K562 (cell line): ENCODE measurements around the gene PITPNC1. TPM values are rescaled to one million over a fixed set of nuclear protein-coding genes. Genes with fewer than 3 reads are reported as not detected.

ENCODE experiments used
- ATAC-seq: fragments of 200-7000 bp; cut with Tn5 transposase; 3 replicates; pipeline ENCODE4 v1.9.1; 2020; ENCODE audit warnings: moderate library complexity
- BruUV-seq: library from RNA; stranded (reverse); fragments of 400-500 nt; replicated peaks from 2 replicates; lab custom pipeline; 2021; lab: Mats Ljungman, UMichigan
- CTCF ChIA-PET: fragments of 300-600 bp; formaldehyde crosslinking; extraction: SDS; loops from one replicate; lab custom pipeline; 2021; ENCODE audit warnings: low intra/inter-chr PET ratio; lab: Yijun Ruan, JAX
- POLR2A ChIA-PET: fragments of 300-600, 350-650 bp; sonication (Branson Sonifier 250); formaldehyde crosslinking; extraction: SDS; loops from one replicate; lab custom pipeline; 2021; ENCODE audit warnings: antibody characterized with exemption, inconsistent platforms; lab: Yijun Ruan, JAX
- DNase-seq, 4 experiments: peaks; one replicate each; pipeline versions ENCODE4 v3.0.0 to v3.0.0-alpha.2; 2011 to 2018; ENCODE audit warnings: low spot score in 3 of 4, mixed read lengths in 3 of 4; ENCODE audit errors: extremely low read depth in 1 of 4
- FAIRE-seq: peaks from 2 replicates; lab custom pipeline; 2011; peaks lifted over from hg19 to GRCh38; lab: Jason Lieb, UNC
- H2AFZ ChIP-seq: 2 replicates; pipeline ENCODE4 v1.6.0; 2011; ENCODE audit warnings: low read depth, low read length, control low read depth, inconsistent platforms
- H3K27ac ChIP-seq: fragments of 200-600 bp; 3 replicates; pipeline ENCODE4 v1.8.0; 2011; ENCODE audit warnings: low read depth, mild to moderate bottlenecking, control low read depth, inconsistent platforms, low read length, moderate library complexity, mixed read lengths; ENCODE audit errors: extremely low read depth
- H3K27me3 ChIP-seq, 2 experiments: fragments of 300-600 bp in 1 of 2; 2 replicates in 1 of 2; 3 replicates in 1 of 2; pipeline versions ENCODE4 v1.6.0 to v1.8.0; 2011; ENCODE audit warnings: inconsistent platforms in 2 of 2, low read length in 2 of 2, mild to moderate bottlenecking in 1 of 2, mixed read lengths in 1 of 2, moderate library complexity in 1 of 2; ENCODE audit not compliant: control insufficient read depth in 2 of 2, insufficient read depth in 2 of 2
- H3K36me3 ChIP-seq: fragments of 300-600 bp; 3 replicates; pipeline ENCODE4 v1.8.0; 2011; ENCODE audit warnings: mild to moderate bottlenecking, low read length, inconsistent platforms; ENCODE audit not compliant: control insufficient read depth, insufficient read depth
- H3K4me1 ChIP-seq, 2 experiments: fragments of 200-600 bp in 1 of 2; replicated peaks in 1 of 2; 2 replicates in 1 of 2; 3 replicates in 1 of 2; pipeline versions ENCODE4 v1.5.1 to v1.8.0; 2011; ENCODE audit warnings: inconsistent platforms in 2 of 2, low read length in 2 of 2, mild to moderate bottlenecking in 1 of 2, mixed read lengths in 1 of 2, moderate library complexity in 1 of 2; ENCODE audit not compliant: control insufficient read depth in 2 of 2, insufficient read depth in 2 of 2
- H3K4me2 ChIP-seq: 2 replicates; pipeline ENCODE4 v1.6.1; 2011; ENCODE audit warnings: low read length, control low read depth, inconsistent platforms, mixed read lengths; ENCODE audit not compliant: insufficient read depth
- H3K4me3 ChIP-seq: fragments of 200-600 bp; sonication (generic), shearing (Covaris generic); 2 replicates; pipeline ENCODE4 v1.5.1; 2016; ENCODE audit warnings: control low read depth, inconsistent platforms
- H3K79me2 ChIP-seq: fragments of 200-600 bp; 3 replicates; pipeline ENCODE4 v1.8.0; 2011; ENCODE audit warnings: low read length, inconsistent platforms; ENCODE audit not compliant: control insufficient read depth, insufficient read depth
- H3K9ac ChIP-seq, 2 experiments: 2 replicates each; pipeline versions ENCODE4 v1.6.0 to v1.6.1; 2011; ENCODE audit warnings: low read depth in 2 of 2, low read length in 2 of 2, control low read depth in 1 of 2, inconsistent platforms in 1 of 2, mild to moderate bottlenecking in 1 of 2, mixed read lengths in 1 of 2; ENCODE audit not compliant: insufficient read depth in 1 of 2
- H3K9me1 ChIP-seq: one replicate; pipeline ENCODE4 v1.6.0; 2011; ENCODE audit warnings: inconsistent platforms, mild to moderate bottlenecking, low read length, moderate library complexity; ENCODE audit not compliant: control insufficient read depth, insufficient read depth
- H3K9me3 ChIP-seq: replicated peaks from 2 replicates; pipeline ENCODE4 v1.5.1; 2011; ENCODE audit warnings: low read depth, low read length, inconsistent platforms; ENCODE audit not compliant: control insufficient read depth, insufficient read depth
- H4K20me1 ChIP-seq: replicated peaks from 2 replicates; pipeline ENCODE4 v1.6.1; 2011; ENCODE audit warnings: low read length, inconsistent platforms, mixed read lengths; ENCODE audit not compliant: control insufficient read depth, insufficient read depth
- C11orf30 ChIP-seq: fragments of 450-650 bp; IDR thresholded peaks from 2 replicates; pipeline ENCODE4 v1.6.1; 2016; ENCODE audit warnings: low read depth, mild to moderate bottlenecking
- CBX2 ChIP-seq: fragments of 200-600 bp; sonication (generic); IDR thresholded peaks from one replicate; pipeline ENCODE4 v1.6.1; 2012; ENCODE audit warnings: mild to moderate bottlenecking, low read length, inconsistent platforms; ENCODE audit not compliant: insufficient read depth, poor library complexity, severe bottlenecking
- FOXP4 ChIP-seq: sonication (generic); formaldehyde crosslinking; IDR thresholded peaks from 2 replicates; pipeline ENCODE4 v1.8.0; 2022; ENCODE audit warnings: mild to moderate bottlenecking, missing genetic modification reagents, borderline replicate concordance
- GABPB1 ChIP-seq: sonication (generic); formaldehyde crosslinking; IDR thresholded peaks from 2 replicates; pipeline ENCODE4 v1.8.0; 2022; ENCODE audit warnings: mild to moderate bottlenecking, missing genetic modification reagents
- NRF1 ChIP-seq, 2 experiments: fragments of 450-650 bp; IDR thresholded peaks in 1 of 2; conservative IDR thresholded peaks in 1 of 2; 2 replicates each; pipeline ENCODE4 v1.6.1; 2014; ENCODE audit warnings: mild to moderate bottlenecking in 2 of 2
- PML ChIP-seq: IDR thresholded peaks from 2 replicates; pipeline ENCODE4 v1.6.1; 2012; ENCODE audit warnings: low read length, inconsistent platforms
- ZNF518B ChIP-seq: fragments of 250-450 bp; sonication (Bioruptor Pico); IDR thresholded peaks from 2 replicates; pipeline ENCODE4 v1.5.0; 2021; ENCODE audit warnings: mild to moderate bottlenecking, moderate library complexity
- ZNF589 ChIP-seq: fragments of 200-800 bp; sonication (Bioruptor generic); IDR thresholded peaks from 2 replicates; pipeline ENCODE4 v1.6.1; 2016; ENCODE audit warnings: low read depth, missing genetic modification characterization, missing compliant biosample characterization
- WGBS: fragments of 100-300 bp; shearing (Covaris generic); methylation state at CpG from one replicate; pipeline ENCODE4 v1.1.6; 2016; ENCODE audit warnings: low coverage, mixed read lengths; ENCODE audit not compliant: insufficient coverage; ENCODE audit errors: missing lambda C conversion rate; 5-methylcytosine and 5-hydroxymethylcytosine counted together
- in situ Hi-C: fragments of 300-500 bp; cut with MboI; formaldehyde crosslinking; loops from 4 replicates; pipeline ENCODE4 v1.15.0; 2018; ENCODE audit warnings: inconsistent platforms, mixed read lengths
- intact Hi-C: fragments of 100-400 bp; cut with micrococcal nuclease; formaldehyde crosslinking; loops from 2 replicates; pipeline ENCODE4 v1.14.2; 2022
- polyA plus RNA-seq, 8 experiments: library from polyadenylated mRNA; depleted of rRNA in 4 of 8; stranded (reverse) in 5 of 8; unstranded in 3 of 8; fragments of >200 nt; fragmentation: Nextera tagmentation in 2 of 8; fragmentation: Illumina TruSeq in 1 of 8; extraction: Ambion mirVana in 2 of 8; extraction: Trizol in 1 of 8; gene quantifications; 2 replicates each; pipeline versions ENCODE4 v1.2.1 to v1.2.3, GENCODE V29; 2011 to 2014; ENCODE audit warnings: inconsistent platforms in 1 of 8, missing spikeins in 1 of 8
- total RNA-seq, 7 experiments: library from RNA; depleted of rRNA in 6 of 7; stranded (reverse); fragments of >200 nt in 6 of 7; fragmentation: Illumina TruSeq in 2 of 7; extraction: Trizol in 2 of 7; gene quantifications; 2 replicates each; pipeline versions ENCODE4 v1.2.1 to v1.2.3, GENCODE V29; 2011 to 2021; ENCODE audit warnings: low replicate concordance in 1 of 7
- TF ChIP-seq, protein P1 (sequence below): sonication (generic); formaldehyde crosslinking; IDR thresholded peaks from 2 replicates; pipeline ENCODE4 v1.8.0; 2022; ENCODE audit warnings: mild to moderate bottlenecking, missing genetic modification reagents

PITPNC1 gene
- total and polyA plus RNA-seq, 9 of the 15 experiments (the other 6 are each of a cell fraction or from before 2014, with no cell fraction given): 0.11 to 1.1 (median 0.65) TPM

DNA sequence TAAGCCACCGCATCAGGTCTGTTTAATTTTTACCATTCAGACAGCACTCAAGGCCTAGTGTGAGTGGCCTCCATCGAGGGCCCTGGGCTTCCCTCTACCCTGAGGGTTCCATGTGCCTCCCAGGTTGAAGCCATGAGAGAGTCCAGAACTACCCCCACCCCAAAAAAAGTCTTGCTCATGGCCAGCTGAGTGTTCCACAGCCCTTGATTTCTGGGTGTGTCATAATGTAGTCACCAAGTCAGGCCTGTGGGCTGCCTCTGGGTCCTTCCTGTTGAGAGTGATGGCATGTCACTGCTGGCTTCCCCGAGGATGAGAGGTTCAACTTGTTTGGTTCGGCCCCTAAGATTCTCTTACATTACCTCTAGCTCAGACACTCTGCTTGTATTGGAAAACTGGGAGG, 100.6 kb downstream of the PITPNC1 start:
- no peak overlapping the region for H3K4me3 ChIP-seq
- POLR2A ChIA-PET: interaction anchor here (0.5 to 1.3 kb wide), 3 partner anchors 9 to 172 kb away, joined by 3 read pairs; no protein-coding TSS in a partner anchor
- BruUV-seq: no TSS peak
- H3K79me2 ChIP-seq: no peaks in the 10 kb centered on the region
- H3K27me3 ChIP-seq: peaks cover 17 to 46% of the 10 kb centered on the region in 2 experiments; a peak in 4 of 5 replicates
- no peaks in the 10 kb centered on the region for H4K20me1 ChIP-seq
- H3K4me2 ChIP-seq: no peak overlapping the region
- no peak for TF ChIP-seq FOXP4
- no peak for TF ChIP-seq ZNF589
- no peak for TF ChIP-seq C11orf30
- TF ChIP-seq, protein P1, sequence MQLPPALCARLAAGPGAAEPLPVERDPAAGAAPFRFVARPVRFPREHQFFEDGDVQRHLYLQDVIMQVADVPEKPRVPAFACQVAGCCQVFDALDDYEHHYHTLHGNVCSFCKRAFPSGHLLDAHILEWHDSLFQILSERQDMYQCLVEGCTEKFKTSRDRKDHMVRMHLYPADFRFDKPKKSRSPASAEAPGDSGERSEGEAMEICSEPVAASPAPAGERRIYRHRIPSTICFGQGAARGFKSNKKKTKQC (CRISPR knock-in tag): no peak
- TF ChIP-seq CBX2: no peak
- TF ChIP-seq GABPB1 (CRISPR knock-in tag): no peak
- no peak for TF ChIP-seq NRF1 (conservative IDR thresholded peaks at IDR 0.05 in 1 of 2, IDR thresholded peaks at IDR 0.05 in 1 of 2)
- no peak for TF ChIP-seq PML
- TF ChIP-seq ZNF518B (CRISPR knock-in tag): no peak
- ATAC-seq (no peak), DNase-seq (no peak), FAIRE-seq (no peak)
- H3K9me1 ChIP-seq: no peaks in the 10 kb centered on the region
- H3K9ac ChIP-seq: no peak overlapping the region
- 0% methylated on average over 4 of the region's 4 CpGs for WGBS
- in situ Hi-C loops (no loop called here), intact Hi-C loops (loop anchor here (5.0 kb wide), 1 partner anchor 100 kb away; the partner anchor contains the start of gene PITPNC1)
- no peaks in the 10 kb centered on the region for H3K36me3 ChIP-seq
- H2AFZ ChIP-seq: no peak overlapping the region
- H3K4me1 ChIP-seq: no peaks in the 10 kb centered on the region
- H3K27ac ChIP-seq: no peak overlapping the region
- no peaks in the 10 kb centered on the region for H3K9me3 ChIP-seq
- CTCF ChIA-PET: no interaction called here
